ENCODE measurements around the gene DAB2IP. TPM values are rescaled to one million over a fixed set of nuclear protein-coding genes. Genes with fewer than 3 reads are reported as not detected.

DAB2IP gene
- total RNA-seq, 1 donor from 2014 or later: 71.6 TPM

- TF ChIP-seq CTCF (IDR thresholded peaks at IDR 0.05): no peak
- Histone ChIP-seq H3K36me3 (no peaks in the 10 kb centered on the region), H3K27ac (no peak overlapping the region), H3K27me3 (no peaks in the 10 kb centered on the region), H3K9me3 (no peaks in the 10 kb centered on the region), H3K4me1 (no peaks in the 10 kb centered on the region), H3K4me3 (no peak overlapping the region)
- intact Hi-C loops (cut with DNase I): no loop called here
- DNase-seq (ENCODE audit: low spot score in 2 of 2): no peak
These were observed 145.6 kb downstream of the DAB2IP start for GRCh38 chr9:121797081-121797480.

GRCh38 chr9:121798941-121799340, 147.5 kb downstream of the DAB2IP start:
- TF ChIP-seq CTCF (IDR thresholded peaks at IDR 0.05): no peak
- Histone ChIP-seq H3K36me3 (no peaks in the 10 kb centered on the region), H3K4me1 (no peaks in the 10 kb centered on the region), H3K27ac (no peak overlapping the region), H3K9me3 (no peaks in the 10 kb centered on the region), H3K4me3 (no peak overlapping the region), H3K27me3 (no peaks in the 10 kb centered on the region)
- DNase-seq (ENCODE audit: low spot score in 2 of 2): no peak
- intact Hi-C loops (cut with DNase I): no loop called here

- Histone ChIP-seq H3K4me1 (no peaks in the 10 kb centered on the region), H3K4me3 (no peak overlapping the region), H3K9me3 (peaks cover 0 to 7% of the 10 kb centered on the region in 2 donors), H3K27me3 (no peaks in the 10 kb centered on the region), H3K27ac (no peak overlapping the region), H3K36me3 (no peaks in the 10 kb centered on the region)
- DNase-seq (ENCODE audit: low spot score in 2 of 2): no peak
- intact Hi-C loops (cut with DNase I): no loop called here
- TF ChIP-seq CTCF (IDR thresholded peaks at IDR 0.05): no peak
These were observed 148.9 kb downstream of the DAB2IP start for GRCh38 chr9:121800376-121800775.

- no peak for DNase-seq (ENCODE audit: low spot score in 2 of 2)
- TF ChIP-seq CTCF (IDR thresholded peaks at IDR 0.05): no peak
- H3K4me1 ChIP-seq: no peaks in the 10 kb centered on the region
- H3K27ac ChIP-seq: no peak overlapping the region
- H3K9me3 ChIP-seq: peaks cover 0 to 7% of the 10 kb centered on the region in 2 donors
- H3K27me3 ChIP-seq: no peaks in the 10 kb centered on the region
- intact Hi-C loops (cut with DNase I): no loop called here
- H3K36me3 ChIP-seq: no peaks in the 10 kb centered on the region
- H3K4me3 ChIP-seq: no peak overlapping the region
These were observed 150.1 kb downstream of the DAB2IP start for GRCh38 chr9:121801579-121801978.

- DNase-seq (ENCODE audit: low spot score in 2 of 2): no peak
- Histone ChIP-seq H3K9me3 (peaks cover 0 to 7% of the 10 kb centered on the region in 2 donors), H3K4me1 (no peaks in the 10 kb centered on the region), H3K36me3 (no peaks in the 10 kb centered on the region), H3K27ac (no peak overlapping the region), H3K4me3 (no peak overlapping the region), H3K27me3 (no peaks in the 10 kb centered on the region)
- intact Hi-C loops (cut with DNase I): no loop called here
- TF ChIP-seq CTCF (IDR thresholded peaks at IDR 0.05): no peak
These were observed 151.3 kb downstream of the DAB2IP start for GRCh38 chr9:121802753-121803152.
